ENCODE results near the gene KRT15.

Gene KRT15

DNA sequence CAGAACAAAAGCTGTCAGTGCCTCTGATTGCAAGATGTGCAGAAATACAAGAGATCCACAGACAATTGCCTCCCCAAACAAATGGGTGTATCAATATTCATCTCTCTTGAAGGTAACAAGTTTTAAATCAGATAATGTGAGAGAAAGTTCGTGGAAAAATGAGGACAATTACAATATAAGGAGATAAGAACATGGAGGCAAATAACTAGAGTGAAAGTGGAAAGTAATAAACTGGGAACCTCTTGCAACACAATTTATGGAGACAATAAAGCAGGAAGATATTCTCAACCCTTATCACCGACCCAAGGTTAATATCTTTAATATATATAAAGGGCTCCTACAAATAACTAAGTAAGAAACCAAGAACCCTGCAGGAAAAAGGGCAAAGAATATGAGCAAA lies 23.7 kb upstream of the KRT15 start:
- no peak for TF ChIP-seq EZH2 (optimal IDR thresholded peaks at IDR 0.05; ENCODE audit: low read depth, low read length)
- TF ChIP-seq, protein P1, sequence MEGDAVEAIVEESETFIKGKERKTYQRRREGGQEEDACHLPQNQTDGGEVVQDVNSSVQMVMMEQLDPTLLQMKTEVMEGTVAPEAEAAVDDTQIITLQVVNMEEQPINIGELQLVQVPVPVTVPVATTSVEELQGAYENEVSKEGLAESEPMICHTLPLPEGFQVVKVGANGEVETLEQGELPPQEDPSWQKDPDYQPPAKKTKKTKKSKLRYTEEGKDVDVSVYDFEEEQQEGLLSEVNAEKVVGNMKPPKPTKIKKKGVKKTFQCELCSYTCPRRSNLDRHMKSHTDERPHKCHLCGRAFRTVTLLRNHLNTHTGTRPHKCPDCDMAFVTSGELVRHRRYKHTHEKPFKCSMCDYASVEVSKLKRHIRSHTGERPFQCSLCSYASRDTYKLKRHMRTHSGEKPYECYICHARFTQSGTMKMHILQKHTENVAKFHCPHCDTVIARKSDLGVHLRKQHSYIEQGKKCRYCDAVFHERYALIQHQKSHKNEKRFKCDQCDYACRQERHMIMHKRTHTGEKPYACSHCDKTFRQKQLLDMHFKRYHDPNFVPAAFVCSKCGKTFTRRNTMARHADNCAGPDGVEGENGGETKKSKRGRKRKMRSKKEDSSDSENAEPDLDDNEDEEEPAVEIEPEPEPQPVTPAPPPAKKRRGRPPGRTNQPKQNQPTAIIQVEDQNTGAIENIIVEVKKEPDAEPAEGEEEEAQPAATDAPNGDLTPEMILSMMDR (IDR thresholded peaks at IDR 0.05; ENCODE audit: low read length): no peak
- TF ChIP-seq EZH2phosphoT487 (IDR thresholded peaks at IDR 0.05; ENCODE audit: low read length): no peak
- Histone ChIP-seq H3K4me3 (ENCODE audit: low read length) (no peak overlapping the region), H3K9me3 (replicated peaks; ENCODE audit: insufficient read depth, low read length) (no peaks in the 10 kb centered on the region), H3K79me2 (ENCODE audit: low read length) (no peaks in the 10 kb centered on the region), H2AFZ (ENCODE audit: low read length) (no peak overlapping the region), H3F3A (ENCODE audit: insufficient read depth, low read length) (no peaks in the 10 kb centered on the region), H3K27me3 (replicated peaks; ENCODE audit: insufficient read depth, low read length) (no peaks in the 10 kb centered on the region), H3K9me2 (replicated peaks; ENCODE audit: insufficient read depth, low read length) (no peaks in the 10 kb centered on the region), H3K4me1 (ENCODE audit: low read length) (no peaks in the 10 kb centered on the region), H3K4me2 (ENCODE audit: low read depth, low read length) (no peak overlapping the region), H3K36me3 (replicated peaks; ENCODE audit: insufficient read depth, low read length) (no peaks in the 10 kb centered on the region), H3K9ac (ENCODE audit: low read length) (no peak overlapping the region), H3K27ac (ENCODE audit: low read length) (no peak overlapping the region), H4K20me1 (ENCODE audit: insufficient read depth, low read length) (no peaks in the 10 kb centered on the region)
- DNase-seq: no peak

DNA sequence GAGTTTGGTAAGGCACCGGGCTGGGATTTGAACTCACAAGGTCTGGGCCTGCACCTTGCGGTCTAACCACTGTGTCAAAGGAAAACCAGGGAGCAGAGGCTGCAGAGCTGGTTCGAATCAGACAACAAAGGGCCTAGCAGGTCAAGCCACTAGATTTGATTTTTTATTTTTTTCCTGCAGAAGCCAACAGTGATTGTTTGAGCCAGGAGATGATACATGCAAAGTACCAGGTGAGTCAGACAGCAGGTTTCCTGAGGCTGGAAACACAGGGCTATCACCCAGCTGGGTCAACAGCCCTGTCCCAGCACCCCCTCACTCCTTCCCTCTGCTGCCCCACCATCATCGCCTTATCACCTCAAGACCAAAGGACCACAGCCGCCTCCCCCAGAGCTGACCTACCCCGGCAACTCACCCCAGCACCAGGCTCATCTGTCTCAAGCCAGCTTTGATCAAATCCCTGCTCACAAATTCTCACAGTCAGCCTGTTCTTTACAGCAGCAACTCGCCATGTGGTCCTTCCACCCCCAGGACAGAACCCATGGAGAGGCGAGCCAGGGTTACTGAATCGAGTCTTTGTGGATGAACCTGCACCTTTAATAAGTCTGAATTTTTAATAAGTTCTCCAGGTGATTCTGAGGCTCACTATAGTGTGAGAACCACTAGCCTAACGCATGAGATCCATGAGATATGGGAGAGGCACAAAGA lies 22.4 kb upstream of the KRT15 start:
- no peak for DNase-seq
- H3K27ac ChIP-seq (ENCODE audit: low read length): no peak overlapping the region

DNA sequence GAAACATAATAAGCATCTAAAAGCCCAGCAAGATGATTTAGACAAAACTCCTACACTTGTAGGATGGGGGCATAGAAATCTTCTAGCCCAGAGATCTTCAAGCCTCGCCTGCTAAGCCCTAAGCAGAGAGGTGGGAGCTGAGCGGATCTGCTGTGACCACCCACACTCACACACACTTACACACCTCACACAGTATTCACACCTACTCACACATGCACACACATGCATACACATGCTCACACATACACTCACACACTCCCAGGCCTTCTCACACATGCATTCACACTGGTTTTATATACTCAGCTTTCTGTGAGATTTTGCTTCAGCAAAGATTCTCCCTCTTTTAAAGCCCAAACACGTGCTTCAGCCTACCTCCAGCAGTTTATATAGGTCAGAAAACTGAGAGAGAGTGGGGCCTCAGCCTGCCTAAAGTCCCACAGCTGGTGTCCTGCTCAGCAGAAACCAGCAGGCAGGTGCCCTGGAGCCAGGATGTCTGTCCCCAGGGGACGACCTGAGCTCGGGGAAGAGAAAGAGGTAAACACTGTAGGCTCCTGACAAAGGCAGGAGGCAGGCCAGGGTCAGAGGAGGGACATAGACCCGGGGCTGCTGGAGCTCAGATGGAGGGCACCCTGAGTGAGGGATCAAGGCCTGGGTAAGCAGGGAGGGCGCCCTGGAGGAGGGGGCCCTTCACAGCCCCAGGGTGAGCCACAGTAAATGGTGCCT lies 21.4 kb upstream of the KRT15 start:
- Histone ChIP-seq H3K79me2 (ENCODE audit: low read length) (no peaks in the 10 kb centered on the region), H3F3A (ENCODE audit: insufficient read depth, low read length) (no peaks in the 10 kb centered on the region), H4K20me1 (ENCODE audit: insufficient read depth, low read length) (no peaks in the 10 kb centered on the region), H3K4me1 (ENCODE audit: low read length) (no peaks in the 10 kb centered on the region), H3K9me2 (replicated peaks; ENCODE audit: insufficient read depth, low read length) (no peaks in the 10 kb centered on the region), H3K9ac (ENCODE audit: low read length) (no peak overlapping the region), H3K27me3 (replicated peaks; ENCODE audit: insufficient read depth, low read length) (no peaks in the 10 kb centered on the region), H2AFZ (ENCODE audit: low read length) (peak overlapping the region; percentile 30; the same call in 1 of the 2 replicates), H3K36me3 (replicated peaks; ENCODE audit: insufficient read depth, low read length) (no peaks in the 10 kb centered on the region), H3K4me2 (ENCODE audit: low read depth, low read length) (no peak overlapping the region), H3K9me3 (replicated peaks; ENCODE audit: insufficient read depth, low read length) (no peaks in the 10 kb centered on the region), H3K27ac (ENCODE audit: low read length) (no peak overlapping the region), H3K4me3 (ENCODE audit: low read length) (no peak overlapping the region)
- DNase-seq: peak; percentile 17
- TF ChIP-seq EZH2phosphoT487 (IDR thresholded peaks at IDR 0.05; ENCODE audit: low read length) (no peak), EZH2 (optimal IDR thresholded peaks at IDR 0.05; ENCODE audit: low read depth, low read length) (no peak)
- TF ChIP-seq, protein P1 (IDR thresholded peaks at IDR 0.05; ENCODE audit: low read length): no peak

More for the DNA sequence above, 22.4 kb upstream of the KRT15 start:
- H3K4me1 ChIP-seq (ENCODE audit: low read length): no peaks in the 10 kb centered on the region
- H2AFZ ChIP-seq (ENCODE audit: low read length): no peak overlapping the region
- no peaks in the 10 kb centered on the region for H3F3A ChIP-seq (ENCODE audit: insufficient read depth, low read length)
- no peaks in the 10 kb centered on the region for H3K9me2 ChIP-seq (replicated peaks; ENCODE audit: insufficient read depth, low read length)
- no peak overlapping the region for H3K4me3 ChIP-seq (ENCODE audit: low read length)
- H3K79me2 ChIP-seq (ENCODE audit: low read length): no peaks in the 10 kb centered on the region
- H3K36me3 ChIP-seq (replicated peaks; ENCODE audit: insufficient read depth, low read length): no peaks in the 10 kb centered on the region
- TF ChIP-seq EZH2phosphoT487 (IDR thresholded peaks at IDR 0.05; ENCODE audit: low read length) (no peak), EZH2 (optimal IDR thresholded peaks at IDR 0.05; ENCODE audit: low read depth, low read length) (no peak)
- TF ChIP-seq, protein P1 (IDR thresholded peaks at IDR 0.05; ENCODE audit: low read length): no peak
- H3K9me3 ChIP-seq (replicated peaks; ENCODE audit: insufficient read depth, low read length): no peaks in the 10 kb centered on the region
- no peak overlapping the region for H3K9ac ChIP-seq (ENCODE audit: low read length)
- H3K4me2 ChIP-seq (ENCODE audit: low read depth, low read length): no peak overlapping the region
- H4K20me1 ChIP-seq (ENCODE audit: insufficient read depth, low read length): no peaks in the 10 kb centered on the region
- no peaks in the 10 kb centered on the region for H3K27me3 ChIP-seq (replicated peaks; ENCODE audit: insufficient read depth, low read length)
